HEK293 (cell line): Measurements from ENCODE around the gene B4GALT1.

Experiments used
- CTCF ChIA-PET: fragments of 350-600 bp; formaldehyde crosslinking; extraction: SDS; loops from one replicate; lab custom pipeline; 2021; ENCODE audit warnings: antibody characterized with exemption; lab: Yijun Ruan, JAX
- POLR2A ChIA-PET: fragments of 300-600 bp; formaldehyde crosslinking; extraction: SDS; loops from one replicate; lab custom pipeline; 2020; ENCODE audit warnings: antibody characterized with exemption, inconsistent platforms; lab: Yijun Ruan, JAX
- H3K27ac ChIP-seq: fragments of 200-500 bp; sonication (Bioruptor generic); 2 replicates; pipeline ENCODE4 v1.5.1; 2014; ENCODE audit warnings: low read depth, low read length, control low read depth, inconsistent platforms; ENCODE audit errors: extremely low read depth
- H3K36me3 ChIP-seq, 2 experiments: fragments of 200-500 bp in 1 of 2; sonication (Bioruptor generic) in 1 of 2; 1 replicate in 1 of 2; 2 replicates in 1 of 2; pipeline ENCODE4 v1.5.1; 2014 to 2017; ENCODE audit warnings: inconsistent platforms in 2 of 2, low read length in 2 of 2; ENCODE audit not compliant: control insufficient read depth in 2 of 2, insufficient read depth in 1 of 2
- H3K4me1 ChIP-seq: fragments of 200-500 bp; sonication (Bioruptor generic); 2 replicates; pipeline ENCODE4 v1.5.1; 2014; ENCODE audit warnings: mild to moderate bottlenecking, low read length, inconsistent platforms; ENCODE audit not compliant: control insufficient read depth, insufficient read depth
- H3K4me3 ChIP-seq: 2 replicates; pipeline ENCODE4 v1.5.1; 2011; ENCODE audit warnings: low read depth, mild to moderate bottlenecking, control low read depth, low read length, moderate library complexity
- H3K9me3 ChIP-seq: fragments of 200-500 bp; sonication (Bioruptor generic); 2 replicates; pipeline ENCODE4 v1.5.1; 2014; ENCODE audit warnings: low read depth, low read length, inconsistent platforms; ENCODE audit not compliant: control insufficient read depth, insufficient read depth
- HOXC10 ChIP-seq: sonication (generic); formaldehyde crosslinking; IDR thresholded peaks from 2 replicates; pipeline ENCODE4 v1.8.1; 2023; ENCODE audit warnings: mild to moderate bottlenecking, missing genetic modification reagents
- KLF10 ChIP-seq: fragments of 450-650 bp; IDR thresholded peaks from 2 replicates; pipeline ENCODE4 v1.5.1; 2018; ENCODE audit warnings: missing biosample characterization, mild to moderate bottlenecking, missing genetic modification characterization
- KLF16 ChIP-seq: fragments of 450-650 bp; formaldehyde crosslinking; IDR thresholded peaks from 2 replicates; pipeline ENCODE4 v1.5.1; 2017; ENCODE audit warnings: missing biosample characterization, missing genetic modification characterization
- REPIN1 ChIP-seq: fragments of 450-650 bp; formaldehyde crosslinking; IDR thresholded peaks from 2 replicates; pipeline ENCODE4 v1.5.1; 2017; ENCODE audit warnings: missing biosample characterization, missing genetic modification characterization, low read depth
- ZBTB7A ChIP-seq: fragments of 450-650 bp; formaldehyde crosslinking; IDR thresholded peaks from 2 replicates; pipeline ENCODE4 v1.5.1; 2016; ENCODE audit warnings: low read depth, missing biosample characterization, missing genetic modification characterization
- ZEB2 ChIP-seq: fragments of 450-650 bp; formaldehyde crosslinking; IDR thresholded peaks from 2 replicates; pipeline ENCODE4 v1.5.1; 2016; ENCODE audit warnings: missing biosample characterization, missing genetic modification characterization
- ZFHX2 ChIP-seq: fragments of 450-650 bp; formaldehyde crosslinking; conservative IDR thresholded peaks from 2 replicates; pipeline ENCODE4 v1.5.1; 2016; ENCODE audit warnings: missing biosample characterization, missing genetic modification characterization
- ZNF157 ChIP-seq: fragments of 450-650 bp; formaldehyde crosslinking; IDR thresholded peaks from 2 replicates; pipeline ENCODE4 v1.5.1; 2016; ENCODE audit warnings: missing biosample characterization, missing genetic modification characterization
- ZNF174 ChIP-seq: fragments of 450-650 bp; formaldehyde crosslinking; IDR thresholded peaks from 2 replicates; pipeline ENCODE4 v1.5.0; 2017; ENCODE audit warnings: missing biosample characterization, mild to moderate bottlenecking, missing genetic modification characterization
- ZNF302 ChIP-seq: fragments of 450-650 bp; formaldehyde crosslinking; IDR thresholded peaks from 2 replicates; pipeline ENCODE4 v1.5.1; 2016; ENCODE audit warnings: missing biosample characterization, missing genetic modification characterization, low read depth
- ZNF423 ChIP-seq: fragments of 450-650 bp; formaldehyde crosslinking; IDR thresholded peaks from 2 replicates; pipeline ENCODE4 v1.5.1; 2016; ENCODE audit warnings: missing biosample characterization, missing genetic modification characterization
- ZNF521 ChIP-seq: fragments of 450-650 bp; formaldehyde crosslinking; IDR thresholded peaks from 2 replicates; pipeline ENCODE4 v1.5.1; 2017; ENCODE audit warnings: missing biosample characterization, mild to moderate bottlenecking, missing genetic modification characterization
- ZNF585B ChIP-seq: fragments of 450-650 bp; formaldehyde crosslinking; IDR thresholded peaks from 2 replicates; pipeline ENCODE4 v1.5.1; 2016; ENCODE audit warnings: missing biosample characterization, missing genetic modification characterization
- ZNF626 ChIP-seq: fragments of 450-650 bp; sonication (Bioruptor Pico); formaldehyde crosslinking; IDR thresholded peaks from 2 replicates; pipeline ENCODE4 v1.5.1; 2018; ENCODE audit warnings: missing biosample characterization, missing genetic modification characterization, inconsistent platforms
- ZNF785 ChIP-seq: fragments of 450-650 bp; formaldehyde crosslinking; IDR thresholded peaks from 2 replicates; pipeline ENCODE4 v1.5.1; 2016; ENCODE audit warnings: missing biosample characterization, missing genetic modification characterization
- ZNF830 ChIP-seq: fragments of 450-650 bp; IDR thresholded peaks from 2 replicates; pipeline ENCODE4 v1.5.0; 2018; ENCODE audit warnings: missing biosample characterization, missing genetic modification characterization, low read depth, mild to moderate bottlenecking, moderate library complexity
- ZSCAN16 ChIP-seq: fragments of 450-650 bp; formaldehyde crosslinking; IDR thresholded peaks from 2 replicates; pipeline ENCODE4 v1.5.1; 2016; ENCODE audit warnings: missing biosample characterization, missing genetic modification characterization
- TF ChIP-seq, protein P1 (sequence below): fragments of 450-650 bp; formaldehyde crosslinking; IDR thresholded peaks from 2 replicates; pipeline ENCODE4 v1.5.1; 2016; ENCODE audit warnings: missing biosample characterization, missing genetic modification characterization
- TF ChIP-seq, protein P2 (sequence below): fragments of 450-650 bp; formaldehyde crosslinking; IDR thresholded peaks from 2 replicates; pipeline ENCODE4 v1.5.1; 2017; ENCODE audit warnings: missing biosample characterization, missing genetic modification characterization
- TF ChIP-seq, protein P3 (sequence below): fragments of 450-650 bp; formaldehyde crosslinking; IDR thresholded peaks from 2 replicates; pipeline ENCODE4 v1.5.1; 2016; ENCODE audit warnings: missing biosample characterization, missing genetic modification characterization
- TF ChIP-seq, protein P4 (sequence below): fragments of 450-650 bp; formaldehyde crosslinking; IDR thresholded peaks from 2 replicates; pipeline ENCODE4 v1.5.1; 2017; ENCODE audit warnings: missing biosample characterization, missing genetic modification characterization

The B4GALT1 gene

DNA sequence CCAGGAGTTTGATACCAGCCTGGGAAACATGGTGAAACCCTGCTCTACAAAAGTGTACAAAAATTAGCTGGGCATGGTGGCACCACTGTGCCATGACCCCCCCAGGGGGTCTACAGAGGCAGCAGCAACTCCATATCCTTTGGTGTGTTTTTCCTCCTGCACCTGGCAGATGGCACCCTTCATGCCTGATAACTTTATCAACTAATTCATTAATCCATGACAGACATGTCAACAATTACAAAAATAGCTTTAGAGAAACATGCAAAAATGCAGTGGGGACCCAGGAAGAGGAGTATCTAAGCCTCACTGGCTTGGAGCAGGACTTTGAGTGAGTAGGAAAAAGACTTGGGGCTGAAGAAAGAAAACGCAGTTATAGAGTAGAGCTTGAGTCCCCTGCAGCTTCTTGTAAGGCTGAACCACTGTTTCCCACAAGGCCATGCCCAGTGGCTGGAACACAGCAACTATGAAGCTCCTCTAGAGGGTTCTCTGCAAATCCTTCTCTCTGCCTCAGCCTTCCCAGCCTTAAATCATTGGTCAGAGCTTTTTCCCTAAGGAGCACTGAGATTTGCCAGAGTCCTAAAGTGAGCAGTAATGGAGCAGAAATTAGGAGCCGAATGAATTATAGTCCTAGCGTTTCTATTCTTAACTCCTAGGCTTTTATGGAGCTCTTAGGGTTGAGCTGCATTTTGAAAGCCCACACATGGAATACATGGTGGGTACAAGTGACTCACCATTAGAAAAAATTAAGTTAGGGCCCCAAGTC is 25.5 kb upstream of the B4GALT1 start:
- Histone ChIP-seq H3K27ac (no peak overlapping the region), H3K9me3 (no peaks in the 10 kb centered on the region), H3K4me1 (no peaks in the 10 kb centered on the region), H3K36me3 (no peaks in the 10 kb centered on the region), H3K4me3 (no peak overlapping the region)
- ChIA-PET CTCF (interaction anchor here (1.2 to 2.1 kb wide), 2 partner anchors 9 to 32 kb away, joined by 3 to 11 read pairs; no protein-coding TSS in a partner anchor), POLR2A (interaction anchor here (0.6 kb wide), 1 partner anchor 168 kb away, joined by 3 read pairs; the partner anchor contains the start of gene DNAJA1)
- TF ChIP-seq KLF16 (no peak), ZNF521 (tag by site-specific recombination) (no peak), ZFHX2 (no peak), ZNF785 (tag by site-specific recombination) (no peak), ZNF626 (tag by site-specific recombination) (no peak), ZNF157 (no peak), ZBTB7A (no peak), ZNF174 (tag by site-specific recombination) (no peak), KLF10 (tag by site-specific recombination) (no peak), ZNF585B (tag by site-specific recombination) (no peak), ZEB2 (tag by site-specific recombination) (no peak), HOXC10 (no peak), ZNF423 (tag by site-specific recombination) (no peak), REPIN1 (tag by site-specific recombination) (no peak), ZSCAN16 (tag by site-specific recombination) (no peak), ZNF830 (tag by site-specific recombination) (no peak)
- TF ChIP-seq, protein P1, sequence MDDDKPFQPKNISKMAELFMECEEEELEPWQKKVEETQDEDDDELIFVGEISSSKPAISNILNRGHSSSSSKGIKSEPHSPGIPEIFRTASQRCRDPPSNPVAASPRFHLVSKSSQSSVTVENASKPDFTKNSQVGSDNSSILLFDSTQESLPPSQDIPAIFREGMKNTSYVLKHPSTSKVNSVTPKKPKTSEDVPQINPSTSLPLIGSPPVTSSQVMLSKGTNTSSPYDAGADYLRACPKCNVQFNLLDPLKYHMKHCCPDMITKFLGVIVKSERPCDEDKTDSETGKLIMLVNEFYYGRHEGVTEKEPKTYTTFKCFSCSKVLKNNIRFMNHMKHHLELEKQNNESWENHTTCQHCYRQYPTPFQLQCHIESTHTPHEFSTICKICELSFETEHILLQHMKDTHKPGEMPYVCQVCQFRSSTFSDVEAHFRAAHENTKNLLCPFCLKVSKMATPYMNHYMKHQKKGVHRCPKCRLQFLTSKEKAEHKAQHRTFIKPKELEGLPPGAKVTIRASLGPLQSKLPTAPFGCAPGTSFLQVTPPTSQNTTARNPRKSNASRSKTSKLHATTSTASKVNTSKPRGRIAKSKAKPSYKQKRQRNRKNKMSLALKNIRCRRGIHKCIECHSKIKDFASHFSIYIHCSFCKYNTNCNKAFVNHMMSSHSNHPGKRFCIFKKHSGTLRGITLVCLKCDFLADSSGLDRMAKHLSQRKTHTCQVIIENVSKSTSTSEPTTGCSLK (tag by site-specific recombination), result no peak
- TF ChIP-seq, protein P2, sequence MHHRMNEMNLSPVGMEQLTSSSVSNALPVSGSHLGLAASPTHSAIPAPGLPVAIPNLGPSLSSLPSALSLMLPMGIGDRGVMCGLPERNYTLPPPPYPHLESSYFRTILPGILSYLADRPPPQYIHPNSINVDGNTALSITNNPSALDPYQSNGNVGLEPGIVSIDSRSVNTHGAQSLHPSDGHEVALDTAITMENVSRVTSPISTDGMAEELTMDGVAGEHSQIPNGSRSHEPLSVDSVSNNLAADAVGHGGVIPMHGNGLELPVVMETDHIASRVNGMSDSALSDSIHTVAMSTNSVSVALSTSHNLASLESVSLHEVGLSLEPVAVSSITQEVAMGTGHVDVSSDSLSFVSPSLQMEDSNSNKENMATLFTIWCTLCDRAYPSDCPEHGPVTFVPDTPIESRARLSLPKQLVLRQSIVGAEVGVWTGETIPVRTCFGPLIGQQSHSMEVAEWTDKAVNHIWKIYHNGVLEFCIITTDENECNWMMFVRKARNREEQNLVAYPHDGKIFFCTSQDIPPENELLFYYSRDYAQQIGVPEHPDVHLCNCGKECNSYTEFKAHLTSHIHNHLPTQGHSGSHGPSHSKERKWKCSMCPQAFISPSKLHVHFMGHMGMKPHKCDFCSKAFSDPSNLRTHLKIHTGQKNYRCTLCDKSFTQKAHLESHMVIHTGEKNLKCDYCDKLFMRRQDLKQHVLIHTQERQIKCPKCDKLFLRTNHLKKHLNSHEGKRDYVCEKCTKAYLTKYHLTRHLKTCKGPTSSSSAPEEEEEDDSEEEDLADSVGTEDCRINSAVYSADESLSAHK (tag by site-specific recombination), result no peak
- TF ChIP-seq, protein P3, sequence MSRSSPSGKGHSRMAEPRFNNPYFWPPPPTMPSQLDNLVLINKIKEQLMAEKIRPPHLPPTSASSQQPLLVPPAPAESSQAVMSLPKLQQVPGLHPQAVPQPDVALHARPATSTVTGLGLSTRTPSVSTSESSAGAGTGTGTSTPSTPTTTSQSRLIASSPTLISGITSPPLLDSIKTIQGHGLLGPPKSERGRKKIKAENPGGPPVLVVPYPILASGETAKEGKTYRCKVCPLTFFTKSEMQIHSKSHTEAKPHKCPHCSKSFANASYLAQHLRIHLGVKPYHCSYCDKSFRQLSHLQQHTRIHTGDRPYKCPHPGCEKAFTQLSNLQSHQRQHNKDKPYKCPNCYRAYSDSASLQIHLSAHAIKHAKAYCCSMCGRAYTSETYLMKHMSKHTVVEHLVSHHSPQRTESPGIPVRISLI (tag by site-specific recombination), result no peak

DNA sequence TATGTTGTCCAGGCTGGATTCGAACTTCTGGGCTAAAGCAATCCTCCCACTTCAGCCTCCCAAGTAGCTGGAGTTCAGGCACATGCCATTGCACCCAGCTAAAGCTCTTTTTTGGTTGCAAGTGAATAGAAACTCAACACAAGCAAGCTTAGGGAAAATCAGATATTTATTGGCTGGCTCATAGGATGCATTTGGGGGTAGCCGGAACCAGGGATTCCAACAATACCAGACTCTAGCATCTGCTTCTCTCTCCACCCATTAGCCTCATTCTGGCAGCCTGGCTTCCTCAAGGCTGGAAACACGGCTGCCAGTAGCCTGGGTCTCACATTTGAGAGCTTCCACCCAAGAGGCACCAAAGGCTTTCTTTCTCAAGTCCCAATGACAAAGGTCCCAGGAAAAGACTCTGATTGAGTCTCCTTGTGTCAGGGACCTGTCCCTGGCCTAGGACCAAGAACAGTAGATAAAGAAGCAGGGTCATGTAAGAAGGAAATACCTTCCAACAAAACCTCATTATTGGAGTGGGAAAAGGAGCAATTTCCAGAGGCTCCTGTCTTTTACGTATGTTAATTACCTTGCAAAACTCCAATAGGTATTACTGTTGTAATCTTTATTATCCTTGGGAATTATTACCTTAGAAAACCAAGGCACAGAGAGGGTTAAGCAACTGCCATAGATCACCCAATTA is 23.0 kb upstream of the B4GALT1 start:
- POLR2A ChIA-PET, result no interaction called here

More for the DNA sequence above, 23.0 kb upstream of the B4GALT1 start:
- Histone ChIP-seq H3K9me3 (no peaks in the 10 kb centered on the region), H3K36me3 (no peaks in the 10 kb centered on the region), H3K4me3 (no peak overlapping the region), H3K27ac (no peak overlapping the region), H3K4me1 (no peaks in the 10 kb centered on the region)
- TF ChIP-seq ZNF302, result no peak
- TF ChIP-seq, protein P4, sequence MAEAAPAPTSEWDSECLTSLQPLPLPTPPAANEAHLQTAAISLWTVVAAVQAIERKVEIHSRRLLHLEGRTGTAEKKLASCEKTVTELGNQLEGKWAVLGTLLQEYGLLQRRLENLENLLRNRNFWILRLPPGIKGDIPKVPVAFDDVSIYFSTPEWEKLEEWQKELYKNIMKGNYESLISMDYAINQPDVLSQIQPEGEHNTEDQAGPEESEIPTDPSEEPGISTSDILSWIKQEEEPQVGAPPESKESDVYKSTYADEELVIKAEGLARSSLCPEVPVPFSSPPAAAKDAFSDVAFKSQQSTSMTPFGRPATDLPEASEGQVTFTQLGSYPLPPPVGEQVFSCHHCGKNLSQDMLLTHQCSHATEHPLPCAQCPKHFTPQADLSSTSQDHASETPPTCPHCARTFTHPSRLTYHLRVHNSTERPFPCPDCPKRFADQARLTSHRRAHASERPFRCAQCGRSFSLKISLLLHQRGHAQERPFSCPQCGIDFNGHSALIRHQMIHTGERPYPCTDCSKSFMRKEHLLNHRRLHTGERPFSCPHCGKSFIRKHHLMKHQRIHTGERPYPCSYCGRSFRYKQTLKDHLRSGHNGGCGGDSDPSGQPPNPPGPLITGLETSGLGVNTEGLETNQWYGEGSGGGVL (tag by site-specific recombination), result no peak
- CTCF ChIA-PET, result no interaction called here
